ENCODE results near the gene CDH22. TPM values are rescaled to one million over a fixed set of nuclear protein-coding genes. Genes with fewer than 3 reads are reported as not detected.

CDH22 gene
- total RNA-seq, 1 donor from 2014 or later = not detected

- no peak overlapping the region for H3K4me3 ChIP-seq
- H3K9me3 ChIP-seq = no peaks in the 10 kb centered on the region
- TF ChIP-seq, protein P1, sequence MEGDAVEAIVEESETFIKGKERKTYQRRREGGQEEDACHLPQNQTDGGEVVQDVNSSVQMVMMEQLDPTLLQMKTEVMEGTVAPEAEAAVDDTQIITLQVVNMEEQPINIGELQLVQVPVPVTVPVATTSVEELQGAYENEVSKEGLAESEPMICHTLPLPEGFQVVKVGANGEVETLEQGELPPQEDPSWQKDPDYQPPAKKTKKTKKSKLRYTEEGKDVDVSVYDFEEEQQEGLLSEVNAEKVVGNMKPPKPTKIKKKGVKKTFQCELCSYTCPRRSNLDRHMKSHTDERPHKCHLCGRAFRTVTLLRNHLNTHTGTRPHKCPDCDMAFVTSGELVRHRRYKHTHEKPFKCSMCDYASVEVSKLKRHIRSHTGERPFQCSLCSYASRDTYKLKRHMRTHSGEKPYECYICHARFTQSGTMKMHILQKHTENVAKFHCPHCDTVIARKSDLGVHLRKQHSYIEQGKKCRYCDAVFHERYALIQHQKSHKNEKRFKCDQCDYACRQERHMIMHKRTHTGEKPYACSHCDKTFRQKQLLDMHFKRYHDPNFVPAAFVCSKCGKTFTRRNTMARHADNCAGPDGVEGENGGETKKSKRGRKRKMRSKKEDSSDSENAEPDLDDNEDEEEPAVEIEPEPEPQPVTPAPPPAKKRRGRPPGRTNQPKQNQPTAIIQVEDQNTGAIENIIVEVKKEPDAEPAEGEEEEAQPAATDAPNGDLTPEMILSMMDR (IDR thresholded peaks at IDR 0.05) = no peak
- H3K27me3 ChIP-seq = no peaks in the 10 kb centered on the region
- no peaks in the 10 kb centered on the region for H3K4me1 ChIP-seq
- no peak for DNase-seq (ENCODE audit: low spot score in 2 of 2)
- H3K27ac ChIP-seq = no peak overlapping the region
- intact Hi-C loops (cut with DNase I) = no loop called here
- H3K36me3 ChIP-seq = no peaks in the 10 kb centered on the region
Measured at GRCh38 chr20:46323557-46323956, 15.3 kb upstream of the CDH22 start.

DNA sequence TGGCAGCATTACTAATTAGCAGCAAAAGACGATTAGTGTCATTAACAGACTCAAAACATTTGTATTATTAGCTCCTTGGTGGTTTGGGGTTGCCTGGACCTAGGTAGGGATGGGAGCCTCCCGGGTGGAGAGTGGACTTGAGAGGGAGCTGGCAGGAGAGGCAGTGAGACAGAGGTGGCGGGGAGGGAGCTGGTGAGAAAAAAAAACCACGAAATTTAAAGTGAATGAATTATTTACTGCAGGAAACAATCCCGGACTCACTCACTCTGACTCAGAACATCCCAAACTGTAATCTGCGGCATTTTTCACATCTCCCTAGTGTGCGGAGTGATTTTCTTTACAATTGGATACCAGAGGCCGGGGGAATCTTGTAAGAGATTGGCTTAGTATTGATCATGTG lies 14.3 kb upstream of the CDH22 start:
- H3K36me3 ChIP-seq = no peaks in the 10 kb centered on the region
- TF ChIP-seq, protein P1 (IDR thresholded peaks at IDR 0.05) = no peak
- H3K4me3 ChIP-seq = no peak overlapping the region
- H3K27me3 ChIP-seq = no peaks in the 10 kb centered on the region
- H3K9me3 ChIP-seq = no peaks in the 10 kb centered on the region
- no peaks in the 10 kb centered on the region for H3K4me1 ChIP-seq
- no peak overlapping the region for H3K27ac ChIP-seq
- intact Hi-C loops (cut with DNase I) = no loop called here
- no peak for DNase-seq (ENCODE audit: low spot score in 2 of 2)

GRCh38 chr20:46317685-46318177 lies 9.4 kb upstream of the CDH22 start:
- H3K27ac ChIP-seq = no peak overlapping the region
- no peak overlapping the region for H3K4me3 ChIP-seq
- H3K9me3 ChIP-seq = no peaks in the 10 kb centered on the region
- H3K4me1 ChIP-seq = no peaks in the 10 kb centered on the region
- TF ChIP-seq, protein P1 (IDR thresholded peaks at IDR 0.05) = no peak
- intact Hi-C loops (cut with DNase I) = no loop called here
- no peaks in the 10 kb centered on the region for H3K36me3 ChIP-seq
- DNase-seq (ENCODE audit: low spot score in 2 of 2) = no peak
- peaks cover 9% of the 10 kb centered on the region for H3K27me3 ChIP-seq

DNA sequence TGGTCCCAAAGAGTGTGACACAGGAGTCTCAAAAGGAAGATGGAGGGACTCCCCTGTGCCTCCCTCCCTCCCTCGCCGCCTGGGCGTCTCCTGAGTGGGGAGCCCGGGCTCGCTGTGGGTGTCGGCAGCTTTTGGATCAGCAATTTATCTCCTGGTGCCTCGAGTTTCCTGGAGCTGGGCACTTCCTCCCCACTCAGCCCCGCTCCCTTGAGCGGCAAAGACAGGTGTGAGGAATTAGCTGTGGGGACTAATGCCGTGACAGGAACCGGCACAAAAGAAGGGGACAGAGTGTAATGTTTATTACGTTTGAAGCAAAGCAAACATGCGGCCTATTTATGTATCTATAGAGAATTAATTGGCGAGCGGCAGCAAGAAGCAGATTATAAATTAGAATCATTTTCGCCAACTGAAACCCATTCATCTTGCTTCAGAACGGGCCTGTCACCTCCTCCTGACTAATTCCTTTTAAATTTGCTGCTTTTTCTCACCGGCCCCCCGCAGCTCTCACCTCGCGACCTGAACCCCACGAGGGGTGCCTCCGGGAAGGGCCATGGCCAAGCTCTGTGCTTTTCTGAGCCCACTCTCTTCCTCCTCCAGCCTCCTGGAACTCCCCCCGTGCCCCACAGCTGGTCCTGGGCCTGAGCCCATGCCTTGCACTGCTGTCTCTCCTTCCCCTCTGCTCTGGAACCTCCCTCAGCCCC lies 8.8 kb upstream of the CDH22 start:
- Histone ChIP-seq H3K9me3 (no peaks in the 10 kb centered on the region), H3K27me3 (peaks cover 13% of the 10 kb centered on the region), H3K27ac (no peak overlapping the region), H3K4me1 (no peaks in the 10 kb centered on the region), H3K4me3 (no peak overlapping the region), H3K36me3 (no peaks in the 10 kb centered on the region)
- intact Hi-C loops (cut with DNase I) = no loop called here
- TF ChIP-seq, protein P1 (IDR thresholded peaks at IDR 0.05) = no peak
- DNase-seq (ENCODE audit: low spot score in 2 of 2) = no peak

DNA sequence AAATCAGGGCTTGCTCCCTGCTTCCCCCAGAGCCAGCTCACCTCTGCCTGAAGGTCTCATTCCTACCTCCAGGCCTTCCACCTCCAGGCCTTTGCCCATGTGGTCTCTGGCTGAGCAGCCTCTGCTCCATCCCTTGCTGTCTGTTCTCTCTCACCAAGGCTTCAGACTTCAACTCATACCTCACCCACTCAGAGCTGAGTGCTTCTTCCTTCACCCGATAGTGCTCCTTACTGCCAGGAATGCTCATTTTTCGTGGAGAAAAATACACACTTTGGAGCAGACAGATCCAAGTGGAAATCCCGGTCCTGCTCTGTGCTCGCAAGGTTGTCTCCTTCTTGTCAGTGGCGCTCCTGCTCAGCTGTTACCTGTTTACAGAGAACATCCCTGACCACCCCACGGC lies 7.0 kb upstream of the CDH22 start:
- H3K27me3 ChIP-seq = peaks cover 13% of the 10 kb centered on the region
- intact Hi-C loops (cut with DNase I) = no loop called here
- no peaks in the 10 kb centered on the region for H3K9me3 ChIP-seq
- DNase-seq (ENCODE audit: low spot score in 2 of 2) = no peak
- no peak overlapping the region for H3K27ac ChIP-seq
- TF ChIP-seq, protein P1 (IDR thresholded peaks at IDR 0.05) = no peak
- H3K36me3 ChIP-seq = no peaks in the 10 kb centered on the region
- H3K4me1 ChIP-seq = no peaks in the 10 kb centered on the region
- H3K4me3 ChIP-seq = no peak overlapping the region

Data from ascending aorta (tissue), 2 donors.